ENCODE results near the gene PDIA2.
"Not testable (repeated sequence)": the region's sequence is repeated elsewhere in the genome, so short reads cannot be mapped to it uniquely, and the experiment has no call there.

The PDIA2 gene

GRCh38 chr16:263944-264343 lies 19.0 kb upstream of the PDIA2 start:
- no peak for DNase-seq (ENCODE audit: low read depth in 2 of 2)

- DNase-seq (ENCODE audit: low read depth in 2 of 2) = no peak
Measured at GRCh38 chr16:264440-264951, 18.5 kb upstream of the PDIA2 start.

GRCh38 chr16:265002-265529 lies 17.9 kb upstream of the PDIA2 start:
- DNase-seq (ENCODE audit: low read depth in 2 of 2) = no peak

- DNase-seq (ENCODE audit: low read depth in 2 of 2) = no peak
Measured at GRCh38 chr16:265711-266110, 17.3 kb upstream of the PDIA2 start.

GRCh38 chr16:266258-267164 lies 16.5 kb upstream of the PDIA2 start:
- no peak for DNase-seq (ENCODE audit: low read depth in 2 of 2)

- DNase-seq (ENCODE audit: low read depth in 2 of 2) = not testable (repeated sequence)
Measured at GRCh38 chr16:267562-267961, 15.4 kb upstream of the PDIA2 start.

GRCh38 chr16:268141-269053 lies 14.6 kb upstream of the PDIA2 start:
- DNase-seq (ENCODE audit: low read depth in 2 of 2) = no peak

GRCh38 chr16:269061-269796 lies 13.7 kb upstream of the PDIA2 start:
- DNase-seq (ENCODE audit: low read depth in 2 of 2) = no peak

GRCh38 chr16:270381-271255 lies 12.3 kb upstream of the PDIA2 start:
- DNase-seq (ENCODE audit: low read depth in 2 of 2) = no peak

- DNase-seq (ENCODE audit: low read depth in 2 of 2) = no peak
Measured at GRCh38 chr16:272633-273546, 10.1 kb upstream of the PDIA2 start.

GRCh38 chr16:273547-274421 lies 9.2 kb upstream of the PDIA2 start:
- no peak for DNase-seq (ENCODE audit: low read depth in 2 of 2)

GRCh38 chr16:275041-275641 lies 7.8 kb upstream of the PDIA2 start:
- DNase-seq (ENCODE audit: low read depth in 2 of 2) = no peak

- no peak for DNase-seq (ENCODE audit: low read depth in 2 of 2)
Measured at GRCh38 chr16:275786-276232, 7.2 kb upstream of the PDIA2 start, which contains the start of gene RGS11. RGS11 (minus strand) TSS chr16:275944; CDS start chr16:275911, 33 bp downstream.

- no peak for DNase-seq (ENCODE audit: low read depth in 2 of 2)
Measured at GRCh38 chr16:276426-277077, 6.4 kb upstream of the PDIA2 start.

- DNase-seq (ENCODE audit: low read depth in 2 of 2) = no peak
Measured at GRCh38 chr16:278863-279366, 4.0 kb upstream of the PDIA2 start.

GRCh38 chr16:279531-279930 lies 3.4 kb upstream of the PDIA2 start:
- DNase-seq (ENCODE audit: low read depth in 2 of 2) = no peak

GRCh38 chr16:280005-280460 lies 2.9 kb upstream of the PDIA2 start:
- DNase-seq (ENCODE audit: low read depth in 2 of 2) = no peak
